Activated CD4-positive, CD25-positive, alpha-beta regulatory T cell (primary cell): ENCODE results near the gene SLFN5.
"Not testable (repeated sequence)": the region's sequence is repeated elsewhere in the genome, so short reads cannot be mapped to it uniquely, and the experiment has no call there.

Experiments
- DNase-seq, 4 experiments: peaks; one replicate each; lab custom pipeline; 2025; lab: John Stamatoyannopoulos, UW

SLFN5 gene

GRCh38 chr17:35291802-35292201, 48.9 kb downstream of the SLFN5 start:
- no peak for DNase-seq

- no peak for DNase-seq
Observed at GRCh38 chr17:35293151-35293847, 50.4 kb downstream of the SLFN5 start.

- no peak for DNase-seq
Observed at GRCh38 chr17:35294756-35295155, 51.9 kb downstream of the SLFN5 start.

- DNase-seq: no peak
Observed at GRCh38 chr17:35295686-35296085, 52.8 kb downstream of the SLFN5 start.

- no peak for DNase-seq
Observed at GRCh38 chr17:35297666-35298065, 54.8 kb downstream of the SLFN5 start.

DNA sequence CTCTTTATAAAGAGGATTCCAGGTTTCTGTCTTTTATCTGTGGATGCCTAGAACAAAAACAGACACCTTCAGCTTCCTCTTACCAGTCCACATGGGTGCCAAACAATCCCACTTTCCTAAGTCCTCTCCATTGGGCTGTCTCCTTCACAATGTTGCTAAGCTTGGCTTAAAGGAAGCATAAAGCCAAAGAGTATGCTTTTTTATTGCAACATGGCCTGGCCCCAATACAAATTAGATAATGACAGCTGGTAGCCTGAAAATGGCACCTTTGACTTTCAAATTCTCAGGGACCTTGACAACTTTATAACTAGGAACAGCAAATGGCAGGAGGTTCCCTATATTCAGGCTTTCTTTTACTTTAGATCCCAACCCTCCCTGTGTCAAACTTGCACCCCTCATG, 55.8 kb downstream of the SLFN5 start:
- no peak for DNase-seq

- no peak for DNase-seq
Observed at GRCh38 chr17:35299135-35299534, 56.3 kb downstream of the SLFN5 start.

- not testable (repeated sequence) for DNase-seq
Observed at GRCh38 chr17:35309345-35309744, 66.5 kb downstream of the SLFN5 start.

GRCh38 chr17:35312346-35312745, 69.5 kb downstream of the SLFN5 start:
- no peak for DNase-seq

- DNase-seq: peak; percentile 21 to 74 (median 48)
Observed at GRCh38 chr17:35312790-35313711, 70.2 kb downstream of the SLFN5 start.

- no peak for DNase-seq
Observed at GRCh38 chr17:35313875-35314409, 71.1 kb downstream of the SLFN5 start.

DNA sequence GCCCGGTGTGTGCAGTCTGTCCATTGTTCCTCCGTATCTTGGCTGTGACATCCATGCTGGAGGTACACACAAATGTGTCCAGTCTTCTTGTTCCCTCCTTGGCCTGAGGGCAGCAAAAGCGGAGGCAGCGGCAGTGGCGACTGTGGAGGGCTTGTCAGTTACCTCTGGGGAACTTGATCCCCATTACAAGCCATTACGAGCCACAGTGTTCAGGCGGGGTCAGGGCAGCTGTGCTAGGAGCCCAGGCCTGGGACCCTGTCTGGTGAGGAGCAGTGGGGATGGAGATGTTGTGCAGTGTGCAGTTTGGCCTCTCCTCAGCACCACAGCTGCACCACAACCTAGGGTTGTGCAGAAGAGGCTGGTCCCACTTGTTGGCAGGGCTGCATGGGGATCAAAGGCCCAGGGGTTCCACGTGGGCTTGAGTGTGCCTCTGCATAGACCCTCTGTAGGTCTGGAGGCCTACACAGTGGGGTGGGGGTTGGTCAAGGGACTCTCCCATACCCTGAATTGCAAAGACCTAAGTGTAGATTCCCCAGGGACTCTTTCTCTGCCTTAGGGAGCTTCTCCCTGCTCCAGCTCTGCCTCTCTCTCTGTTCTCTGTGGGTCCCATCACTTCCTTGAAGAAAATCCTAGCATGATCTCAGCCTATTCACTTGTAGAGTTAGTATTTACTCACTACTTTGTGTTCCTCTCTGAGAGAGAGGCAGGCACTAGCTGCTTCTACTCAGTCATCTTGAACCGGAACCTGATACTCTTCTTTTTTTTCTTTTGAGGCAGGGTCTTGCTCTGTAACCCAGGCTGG, 71.7 kb downstream of the SLFN5 start:
- no peak for DNase-seq

- DNase-seq: no peak
Observed at GRCh38 chr17:35315283-35315682, 72.4 kb downstream of the SLFN5 start.

DNA sequence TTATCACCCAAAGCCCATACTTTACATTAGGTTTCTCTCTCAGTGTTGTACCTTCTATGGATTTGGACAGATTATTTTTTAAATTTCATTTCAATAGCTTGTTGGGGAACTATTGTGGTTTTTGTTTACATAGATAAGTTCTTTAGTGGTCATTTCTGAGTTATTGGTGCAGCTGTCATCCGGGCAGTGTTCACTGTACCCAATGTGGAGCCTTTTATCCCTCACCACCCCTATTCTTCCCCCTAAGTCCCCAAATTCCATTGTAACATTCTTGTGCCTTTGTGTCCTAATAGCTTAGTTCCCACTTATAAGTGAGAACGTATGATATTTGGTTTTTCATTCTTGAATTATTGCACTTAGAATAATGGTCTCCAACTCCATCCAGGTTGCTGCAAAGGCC, 73.1 kb downstream of the SLFN5 start:
- no peak for DNase-seq

DNA sequence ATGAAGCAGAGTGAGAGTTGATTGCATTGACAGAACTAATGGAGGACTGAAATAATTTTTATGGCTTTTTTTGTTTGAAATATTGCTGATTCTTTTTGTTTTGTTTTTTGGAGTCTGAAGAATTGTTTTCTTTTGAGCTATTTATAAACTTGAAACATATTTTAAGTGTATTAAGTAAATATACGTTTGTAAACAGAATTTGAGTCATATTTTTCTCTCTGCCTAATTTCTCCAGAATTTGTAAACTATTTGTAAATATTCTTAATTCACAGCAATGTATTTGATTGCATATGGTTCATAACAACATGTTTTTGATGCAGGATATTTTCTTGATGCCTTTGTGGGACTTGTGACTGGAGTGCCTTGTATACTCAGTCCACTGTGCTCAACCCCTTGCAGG, 79.9 kb downstream of the SLFN5 start:
- no peak for DNase-seq
